Left renal pelvis (tissue), 4 donors: Measurements from ENCODE around the gene SP110. TPM values are rescaled to one million over a fixed set of nuclear protein-coding genes. Genes with fewer than 3 reads are reported as not detected.

Experiments
- DNase-seq, 4 donors: peaks; one replicate each; pipeline ENCODE4 v3.0.0-alpha.2; 2013; ENCODE audit warnings: low read depth in 4 of 4, low spot score in 3 of 4
- polyA plus RNA-seq, 4 donors: library from polyadenylated mRNA; unstranded; fragments of 120-200 nt; gene quantifications; one replicate each; pipeline ENCODE4 v1.2.1, GENCODE V29; 2013; ENCODE audit not compliant: insufficient read length in 4 of 4

Gene SP110
- polyA plus RNA-seq, 4 donors, result 20.8 to 26.1 (median 22.8) TPM

DNA sequence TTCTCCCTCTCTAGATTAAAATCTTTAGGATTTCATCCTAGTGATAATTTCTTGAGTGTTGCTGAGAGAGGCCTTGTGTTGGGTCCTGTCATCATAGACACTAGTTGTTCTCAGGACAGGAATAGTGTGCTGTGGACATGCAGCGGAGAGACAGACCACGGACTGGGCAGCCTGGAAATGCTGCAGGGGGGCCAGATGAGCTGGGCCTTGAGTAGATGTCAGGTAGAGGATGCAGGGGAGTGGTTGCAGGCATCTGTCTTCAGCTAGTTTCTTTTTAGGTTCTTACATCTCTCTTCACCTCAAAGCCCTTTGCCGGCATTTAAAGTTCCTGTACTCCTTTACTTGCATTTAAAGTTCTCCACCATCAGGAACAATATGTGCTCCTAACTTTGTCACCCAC lies 42.8 kb downstream of the SP110 start:
- no peak for DNase-seq

- no peak for DNase-seq
Observed at GRCh38 chr2:230174466-230174865, 45.3 kb downstream of the SP110 start.

- DNase-seq, result no peak
Observed at GRCh38 chr2:230172852-230173251, 46.9 kb downstream of the SP110 start.

DNA sequence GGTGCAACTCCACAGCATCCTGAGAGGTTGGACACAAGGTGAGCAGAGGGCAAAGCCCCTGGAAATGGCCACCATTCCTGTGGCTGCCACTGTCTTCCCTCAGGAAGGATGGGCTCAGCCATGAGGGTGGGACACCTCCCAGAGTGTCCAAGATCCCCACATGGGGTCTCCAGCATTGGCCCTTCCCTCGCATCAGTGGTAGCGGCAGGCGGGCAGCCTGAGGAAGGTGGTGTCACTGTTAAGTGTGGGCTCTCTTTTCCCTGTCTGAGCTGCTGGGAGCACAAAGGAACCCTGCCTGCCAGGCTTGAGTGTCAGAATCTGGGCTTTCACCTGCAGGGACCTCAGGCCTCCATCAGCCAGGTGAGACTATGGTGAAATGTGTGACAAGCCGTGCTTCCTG lies 47.6 kb downstream of the SP110 start:
- DNase-seq, result no peak

GRCh38 chr2:230170532-230170931 lies 49.3 kb downstream of the SP110 start:
- no peak for DNase-seq

DNA sequence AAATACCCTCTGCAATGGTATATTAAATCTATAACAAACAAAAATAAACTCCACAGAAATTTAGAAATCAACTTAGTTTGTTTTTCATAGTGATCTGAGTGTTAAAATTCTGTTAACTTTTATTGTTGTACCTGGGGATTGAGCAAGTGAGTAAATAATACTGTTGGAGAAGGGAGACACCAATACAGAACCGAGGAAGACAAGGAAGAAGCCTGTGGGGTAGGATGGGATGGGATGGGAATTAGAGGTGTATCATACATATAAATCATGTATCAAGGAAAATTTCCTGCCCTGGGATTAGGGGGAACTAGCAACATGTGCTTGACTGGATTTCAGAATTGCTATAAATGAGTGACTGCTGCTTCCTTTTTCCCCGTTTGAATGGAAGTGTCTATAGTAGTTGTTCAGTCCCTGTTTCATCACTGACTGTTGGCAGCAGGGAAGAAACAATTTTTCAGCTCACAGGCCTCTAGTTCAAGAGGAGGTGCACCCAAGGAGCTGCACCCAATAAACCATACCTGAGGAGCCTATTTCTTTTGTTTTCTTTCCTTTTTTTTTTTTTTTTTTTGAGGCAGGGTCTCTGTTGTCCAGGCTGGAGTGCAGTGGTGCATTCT lies 53.1 kb downstream of the SP110 start:
- DNase-seq, result no peak

DNA sequence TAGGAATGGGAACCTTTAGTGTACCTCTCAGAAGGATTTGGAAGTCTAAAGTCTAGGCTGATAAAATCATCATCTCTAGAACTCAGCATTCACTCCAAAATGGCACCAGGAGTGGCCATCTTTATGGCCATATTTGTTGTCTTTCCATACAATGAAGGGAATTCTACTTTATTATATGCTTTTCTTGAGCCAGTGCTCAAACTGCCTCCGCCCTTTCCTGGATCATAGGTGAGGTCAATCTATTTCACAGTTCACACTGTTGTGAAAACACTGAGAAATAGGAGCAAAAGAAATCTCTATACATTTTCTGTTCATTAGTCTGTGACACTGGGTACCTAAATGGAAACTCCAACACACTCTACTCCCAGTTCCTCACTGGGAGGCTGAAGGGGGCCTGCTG lies 55.6 kb downstream of the SP110 start:
- DNase-seq, result no peak

DNA sequence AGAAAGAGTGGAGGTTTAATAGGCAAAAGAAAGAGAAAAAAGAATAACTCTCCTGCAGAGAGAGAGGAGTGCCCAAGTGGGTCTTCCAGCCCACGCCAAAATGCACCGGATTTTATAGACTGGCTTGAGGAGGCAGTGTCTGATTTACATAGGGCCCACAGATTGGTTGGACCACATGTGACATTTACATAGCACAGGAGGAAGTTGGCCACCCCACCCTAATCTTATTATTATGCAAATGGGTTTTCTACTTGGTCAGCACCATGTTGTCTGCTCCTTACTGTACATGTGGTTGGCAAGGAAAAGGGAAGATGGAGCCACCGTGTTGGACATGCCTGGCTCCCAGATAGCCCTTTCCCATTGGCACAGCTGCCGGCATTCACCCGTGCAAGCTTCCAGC lies 56.8 kb downstream of the SP110 start:
- no peak for DNase-seq

DNA sequence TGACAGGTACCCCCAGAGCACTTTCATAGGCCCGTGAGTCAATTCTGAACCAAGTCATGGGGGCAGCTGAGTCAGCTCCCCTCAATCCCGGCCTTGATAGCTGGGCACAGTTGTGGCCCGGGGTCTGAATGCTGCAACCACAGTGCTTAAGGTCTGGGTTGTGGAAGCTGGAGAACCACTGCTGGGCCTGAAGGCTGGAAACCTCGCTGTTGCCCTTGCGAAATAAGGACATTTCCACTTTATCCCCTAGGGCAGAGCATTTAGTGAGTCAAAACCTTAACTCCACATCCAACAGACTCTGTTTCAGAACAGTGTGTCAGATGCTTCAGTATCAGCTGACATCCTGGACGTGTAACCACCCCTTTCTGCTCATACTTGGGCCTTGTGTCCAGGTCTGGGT lies 58.6 kb downstream of the SP110 start:
- DNase-seq, result no peak

DNA sequence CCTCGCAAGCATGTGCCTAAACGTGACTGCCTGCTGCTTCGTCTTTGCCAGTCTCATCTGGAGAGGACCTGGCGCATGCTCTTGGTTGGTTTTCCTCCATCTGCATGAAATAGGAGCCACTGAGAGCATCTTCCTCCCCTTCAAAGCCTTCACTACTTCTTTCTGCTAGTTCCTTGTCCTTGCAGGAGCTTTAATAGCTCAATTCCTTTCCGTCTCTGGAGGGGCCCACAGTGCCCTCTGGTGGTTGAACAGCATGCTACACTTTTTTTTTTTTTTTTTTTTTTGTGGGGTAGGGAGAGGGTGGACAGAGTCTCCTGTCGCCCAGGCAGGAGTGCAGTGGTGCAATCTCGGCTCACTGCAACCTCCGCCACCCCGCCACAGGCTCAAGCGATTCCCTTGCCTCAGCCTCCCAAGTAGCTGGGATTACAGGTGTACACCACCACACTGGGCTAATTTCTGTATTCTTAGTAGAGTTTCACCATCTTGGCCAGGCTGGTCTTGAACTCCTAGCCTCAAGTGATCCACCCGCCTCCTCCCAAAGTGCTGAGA lies 59.6 kb downstream of the SP110 start:
- peak in 1 of 4 donors; percentile 24 for DNase-seq

DNA sequence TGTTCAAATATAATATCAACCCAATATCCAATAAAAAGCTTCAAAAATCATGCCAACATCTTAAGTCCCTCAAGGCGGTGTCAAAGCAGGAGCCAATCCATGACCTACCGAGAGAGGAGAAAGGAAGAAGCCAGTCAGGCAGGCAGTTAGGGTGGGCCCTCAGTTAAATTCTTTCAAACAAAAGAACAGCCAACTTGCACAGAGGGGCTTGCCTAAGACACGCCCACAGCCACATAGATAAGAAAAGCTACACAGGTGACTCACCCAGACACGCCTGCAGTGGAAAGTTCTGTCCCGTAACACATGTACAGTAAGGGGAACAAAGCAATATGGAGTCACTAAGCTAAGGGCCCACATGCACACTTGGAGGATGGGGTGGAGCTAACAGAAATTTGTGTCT lies 61.3 kb downstream of the SP110 start:
- DNase-seq, result no peak

DNA sequence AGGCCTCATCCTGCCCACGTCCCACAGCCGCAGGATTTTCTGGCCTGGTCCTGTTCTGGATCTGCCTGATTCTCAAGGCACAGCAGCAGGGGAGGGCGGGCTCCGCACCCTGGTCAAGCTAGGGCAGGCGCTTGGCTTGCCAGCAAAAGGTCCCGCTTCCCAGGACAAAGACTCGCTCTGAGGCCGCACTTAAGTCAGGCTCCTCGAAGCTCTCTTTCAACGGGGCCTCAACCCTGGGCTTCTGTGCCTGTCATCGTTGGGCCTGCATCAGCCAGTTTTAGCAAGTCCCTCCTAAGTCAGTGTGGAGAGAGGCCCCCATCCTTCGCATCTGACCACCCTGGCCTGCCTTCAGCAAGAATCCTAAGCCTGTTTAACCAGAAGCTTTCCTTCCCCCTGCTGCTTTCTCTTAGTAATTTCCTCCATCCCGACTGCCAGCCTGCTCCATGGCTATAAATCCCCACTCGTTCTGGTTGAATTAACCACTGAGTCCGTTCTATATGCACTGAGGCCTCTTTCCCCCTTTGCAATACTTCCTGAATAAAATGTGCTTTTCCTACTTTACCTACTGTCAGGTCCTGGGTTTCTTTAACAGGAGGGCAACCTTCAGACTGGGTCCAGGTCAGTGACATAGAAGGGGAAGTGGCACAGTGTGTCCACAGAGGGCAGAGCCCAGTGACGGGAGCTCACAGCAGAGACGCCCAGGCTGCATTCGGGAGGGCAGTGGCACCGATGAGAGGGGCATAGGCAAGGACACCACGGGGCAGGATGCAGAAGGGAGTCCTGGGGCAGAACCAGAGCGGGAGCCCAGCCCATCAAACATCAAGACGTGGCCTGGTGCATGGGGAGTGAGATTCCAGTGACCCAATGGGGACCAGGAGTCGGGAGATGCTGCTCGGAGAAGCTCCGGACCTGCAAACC lies 62.7 kb downstream of the SP110 start:
- DNase-seq, result peak in 2 of 4 donors; percentile 10 to 25

DNA sequence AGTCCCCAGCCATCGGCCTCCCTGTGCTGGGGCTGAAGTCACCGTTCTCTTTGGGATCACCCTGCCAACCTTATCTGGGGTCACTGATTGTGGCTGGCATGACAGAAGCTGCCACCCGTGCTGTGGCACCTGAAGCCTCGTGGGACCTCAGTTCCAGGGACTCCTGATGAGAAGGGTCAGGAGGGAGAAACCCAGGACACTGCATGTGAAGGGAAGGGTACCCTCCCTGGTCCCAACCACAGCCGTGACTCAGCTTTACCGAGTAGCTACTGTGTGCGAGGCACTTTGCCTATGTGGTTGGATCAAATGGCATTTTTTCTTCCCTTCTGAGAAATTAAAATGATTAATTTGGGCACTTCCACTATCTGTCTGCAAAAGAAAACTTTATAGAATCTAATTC lies 64.4 kb downstream of the SP110 start:
- DNase-seq, result no peak

GRCh38 chr2:230153390-230153976 lies 66.3 kb downstream of the SP110 start:
- DNase-seq, result no peak

GRCh38 chr2:230152334-230152733 lies 67.5 kb downstream of the SP110 start:
- no peak for DNase-seq

GRCh38 chr2:230144355-230144754 lies 75.4 kb downstream of the SP110 start:
- no peak for DNase-seq

GRCh38 chr2:230140667-230141066 lies 79.1 kb downstream of the SP110 start:
- no peak for DNase-seq

DNA sequence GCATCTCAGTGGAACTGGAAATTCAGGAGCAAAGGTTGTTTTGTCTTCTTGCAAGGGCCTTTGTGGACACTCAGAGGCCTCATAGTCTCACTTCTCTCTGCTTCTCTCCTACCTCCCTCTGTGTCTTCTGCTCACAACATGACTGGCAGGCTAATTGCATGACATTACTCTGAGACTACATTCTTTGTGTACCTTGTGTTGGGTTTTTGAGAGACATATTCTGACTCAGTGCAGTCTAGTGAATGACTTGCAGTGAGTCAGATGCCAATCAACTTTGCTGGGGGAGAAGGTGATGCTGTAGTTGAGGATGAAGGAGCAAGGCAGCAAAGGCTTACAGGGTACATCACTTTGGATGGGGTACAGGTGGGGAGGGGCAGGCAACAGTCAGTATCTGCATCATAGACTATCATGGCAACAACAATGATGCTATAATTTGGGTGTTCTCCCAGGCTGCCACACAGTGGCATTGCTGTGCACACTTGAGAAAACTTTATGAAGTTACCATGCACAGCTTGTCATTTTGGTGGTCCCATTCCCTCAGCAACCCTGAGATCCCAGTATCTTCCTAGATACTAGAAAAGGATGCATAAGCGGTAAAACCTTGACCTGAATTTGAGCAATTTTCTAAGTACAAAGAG lies 81.8 kb downstream of the SP110 start:
- DNase-seq, result no peak

- DNase-seq, result no peak
Observed at GRCh38 chr2:230135130-230135525, 84.7 kb downstream of the SP110 start.

GRCh38 chr2:230134496-230135129 lies 85.2 kb downstream of the SP110 start:
- no peak for DNase-seq

DNA sequence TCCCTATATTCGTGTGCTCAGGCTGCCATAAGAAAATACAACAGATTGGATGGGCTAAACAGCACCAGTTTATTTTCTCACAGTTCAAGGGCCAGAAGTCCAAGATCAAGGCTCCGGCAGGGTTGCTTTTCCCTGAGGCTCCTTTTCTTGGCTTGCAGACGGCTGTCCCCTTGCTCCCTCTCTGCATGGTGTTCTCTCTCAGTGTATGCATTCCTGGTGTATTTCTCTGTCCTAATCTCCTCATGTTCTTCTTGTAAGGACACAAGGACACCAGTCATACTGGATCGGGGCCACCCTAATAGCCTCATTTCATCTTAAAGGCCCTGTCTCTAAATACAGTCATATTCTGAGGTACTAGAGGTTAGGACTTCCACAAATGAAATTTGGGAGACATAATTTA lies 88.4 kb downstream of the SP110 start:
- no peak for DNase-seq
